Hippocampal formation (tissue), 2 donors: ENCODE data around the gene CACNA2D3.

ENCODE experiments used
- DNase-seq, 2 donors: peaks; one replicate each; lab custom pipeline; 2025; lab: John Stamatoyannopoulos, UW

The CACNA2D3 gene

DNA sequence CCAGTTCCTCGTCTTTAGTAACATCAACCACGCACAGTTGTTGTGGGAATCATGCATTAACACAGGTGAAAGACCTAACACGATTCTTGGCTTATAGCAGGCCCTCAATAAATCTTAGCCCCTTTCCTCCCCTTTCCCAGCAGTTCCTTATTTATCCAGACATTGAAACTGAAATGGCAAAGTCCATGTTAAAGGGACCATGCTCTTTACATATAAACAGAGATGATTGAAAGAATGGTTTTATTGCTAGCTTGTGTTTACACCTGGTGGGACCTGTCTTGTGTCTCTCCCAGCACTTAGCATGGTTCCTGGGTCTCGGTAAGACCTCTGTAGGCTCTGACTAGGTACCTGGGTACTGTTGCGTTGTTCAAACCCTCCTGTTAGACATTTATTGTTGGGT lies 553.7 kb downstream of the CACNA2D3 start:
- no peak for DNase-seq

DNA sequence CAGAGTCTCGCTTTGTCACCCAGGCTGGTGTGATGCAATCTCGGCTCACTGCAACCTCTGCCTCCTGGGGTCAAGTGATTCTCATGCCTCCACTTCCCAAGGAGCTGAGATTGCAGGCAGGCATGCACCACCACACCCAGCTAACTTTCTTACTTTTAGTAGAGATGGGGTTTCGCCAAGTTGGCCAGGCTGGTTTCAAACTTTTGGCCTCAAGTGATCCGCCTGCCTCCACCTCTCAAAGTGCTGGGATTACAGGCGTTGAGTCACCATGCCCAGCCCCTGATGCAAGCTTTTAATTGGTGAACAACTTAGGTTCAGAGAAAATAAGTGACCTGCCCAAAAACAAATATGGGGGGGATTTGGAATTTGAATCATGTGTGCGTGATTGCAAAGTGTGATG lies 559.4 kb downstream of the CACNA2D3 start:
- no peak for DNase-seq

DNA sequence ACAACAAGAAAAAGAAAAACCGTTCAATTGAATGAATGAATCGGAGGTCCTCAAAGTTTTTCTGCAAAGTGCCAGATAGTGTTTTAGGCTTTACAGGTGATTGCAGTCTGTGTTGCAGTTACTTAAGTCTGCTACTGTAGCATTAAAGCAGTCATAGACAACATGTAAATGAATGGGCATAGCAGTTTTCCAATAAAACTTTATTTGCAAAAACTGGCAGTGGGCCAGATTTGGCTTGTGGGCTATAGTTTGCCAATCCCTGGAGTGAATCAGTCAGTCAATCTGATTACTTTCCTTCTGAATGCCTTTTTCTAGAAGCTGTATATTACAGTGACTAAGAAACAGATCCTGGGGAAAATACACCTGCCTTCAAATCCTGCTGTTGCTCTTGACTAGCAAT lies 562.9 kb downstream of the CACNA2D3 start:
- DNase-seq: no peak

DNA sequence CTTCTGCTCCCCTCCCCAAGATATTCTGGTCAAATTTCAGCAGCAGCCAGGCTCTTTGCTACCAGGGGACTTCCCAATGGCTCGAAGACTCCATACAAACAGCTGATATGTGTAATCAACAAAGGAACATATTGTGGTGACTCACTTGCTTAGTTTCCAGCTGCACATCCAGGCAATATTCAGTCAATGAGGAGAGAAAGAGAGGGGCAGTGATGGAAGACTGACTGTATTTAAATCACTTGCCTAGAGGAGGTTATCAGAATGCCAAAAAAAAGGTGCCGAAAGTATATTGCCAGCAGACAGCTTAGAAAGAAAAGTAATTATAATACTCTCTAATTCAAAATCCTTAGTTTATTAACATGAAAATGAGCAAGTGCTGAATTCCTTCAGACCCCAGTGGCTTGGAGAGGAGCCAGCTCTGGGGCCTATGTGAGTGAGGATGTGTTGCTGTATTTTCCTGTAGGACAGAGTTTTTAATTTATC lies 569.0 kb downstream of the CACNA2D3 start:
- DNase-seq: no peak

DNA sequence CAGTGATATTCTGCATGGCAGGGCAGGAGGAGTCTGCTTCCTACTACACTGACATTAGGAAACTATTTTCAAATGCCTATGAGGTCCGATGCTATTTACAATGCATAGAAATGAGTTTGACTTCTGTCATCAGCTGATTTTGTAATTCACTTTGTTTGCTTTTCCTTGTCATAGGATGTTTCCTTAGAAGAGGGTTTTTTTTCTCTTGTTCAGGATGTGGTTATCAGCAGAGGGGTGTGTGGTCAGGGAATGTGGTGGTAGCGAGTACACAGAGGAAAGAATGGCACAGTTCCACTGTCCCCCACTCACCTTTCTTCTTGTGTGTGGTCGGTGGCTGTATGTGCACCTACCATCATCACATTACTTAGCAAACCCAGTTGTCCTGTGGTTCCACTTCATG lies 574.0 kb downstream of the CACNA2D3 start:
- DNase-seq: no peak

DNA sequence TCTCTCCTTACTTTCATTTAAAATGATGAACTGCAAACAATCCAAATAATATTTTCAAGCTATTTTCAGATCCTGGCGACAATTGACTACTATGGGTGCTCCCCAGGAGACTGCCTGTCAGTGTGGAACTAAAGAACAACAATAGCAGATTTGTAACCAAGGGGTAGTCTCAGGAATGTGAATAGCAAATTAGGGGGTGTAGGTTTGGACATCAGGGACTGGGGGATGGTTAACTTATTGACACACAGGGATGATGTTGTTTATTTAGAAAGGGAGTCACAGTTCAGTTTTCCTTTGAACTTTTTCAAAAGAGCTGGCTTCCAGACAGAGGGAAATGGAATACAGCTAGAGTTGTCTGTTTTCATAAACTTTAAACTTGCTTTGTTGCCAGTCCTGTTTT lies 575.7 kb downstream of the CACNA2D3 start:
- DNase-seq: no peak

DNA sequence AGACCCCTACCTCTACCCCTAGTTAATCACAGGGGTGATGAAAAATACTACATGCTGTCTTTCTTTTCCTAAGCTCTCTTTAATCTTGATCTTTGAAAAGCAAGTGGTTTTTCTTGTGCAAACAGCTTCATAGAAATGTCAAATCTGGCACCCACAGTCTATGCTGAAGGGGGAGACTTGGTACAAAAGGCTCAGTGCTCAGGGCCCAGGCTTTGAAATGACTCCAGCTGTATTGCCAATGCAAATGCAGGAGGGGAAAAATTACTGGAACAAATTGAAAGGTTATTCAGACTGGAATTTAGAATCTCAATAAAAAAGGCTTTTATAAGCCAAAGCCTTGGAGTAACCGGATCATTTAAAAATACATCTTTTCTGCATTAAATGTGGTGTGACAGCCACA lies 581.6 kb downstream of the CACNA2D3 start:
- no peak for DNase-seq

DNA sequence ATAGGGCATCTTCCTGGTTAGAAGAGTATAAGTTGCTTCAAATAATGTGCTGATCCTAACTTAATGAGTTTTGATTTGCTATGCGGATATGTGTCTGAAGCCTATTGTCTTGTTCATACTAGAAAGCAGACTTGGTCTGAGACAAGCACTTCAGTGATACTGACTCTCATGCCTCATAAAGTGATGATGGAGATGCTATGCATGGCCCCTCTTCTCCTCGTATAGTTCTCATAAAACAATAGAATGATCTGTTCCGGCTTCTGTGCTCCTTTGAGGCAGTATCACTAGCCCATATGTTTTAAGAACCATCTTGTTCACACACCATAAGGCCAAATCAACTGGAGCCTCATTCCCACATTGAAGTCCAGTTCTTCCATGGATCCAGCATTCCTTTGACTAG lies 583.4 kb downstream of the CACNA2D3 start:
- no peak for DNase-seq

DNA sequence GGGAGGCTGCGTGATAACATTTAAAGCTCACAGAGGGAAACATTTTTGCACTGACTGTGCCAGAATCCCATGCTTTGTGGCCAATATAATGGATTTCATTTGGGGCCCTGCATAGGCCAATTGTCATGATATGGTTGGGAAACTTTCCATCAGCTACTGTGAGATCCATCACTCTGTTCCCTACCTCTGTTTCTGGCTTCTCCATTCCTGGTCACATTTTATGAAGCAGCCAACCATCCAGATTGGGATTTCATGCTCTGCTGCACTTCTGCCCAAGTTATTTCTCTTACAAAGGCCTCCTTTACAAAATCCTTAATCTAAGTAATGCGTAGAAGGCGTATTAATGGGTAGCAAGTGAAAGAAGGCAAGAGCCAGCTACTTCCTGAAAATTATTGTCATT lies 584.4 kb downstream of the CACNA2D3 start:
- DNase-seq: no peak

DNA sequence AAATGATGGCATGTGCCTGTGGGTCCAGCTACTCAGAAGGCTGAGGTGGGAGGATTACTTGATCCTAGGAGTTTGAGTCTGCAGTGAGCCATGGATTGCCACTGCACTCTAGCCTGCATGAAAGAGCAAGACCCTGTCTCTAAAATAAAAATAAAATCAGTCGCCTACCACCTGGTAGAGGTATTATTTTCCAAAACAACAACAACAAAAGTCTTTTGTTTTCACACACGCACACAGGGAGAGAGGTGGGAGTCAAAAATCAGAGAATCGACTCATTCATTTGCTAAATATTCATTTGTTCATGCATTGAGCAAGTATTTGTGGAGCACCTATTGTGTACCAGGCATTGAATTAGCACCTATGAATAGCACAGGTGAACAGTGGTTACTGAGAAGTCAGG lies 587.4 kb downstream of the CACNA2D3 start:
- DNase-seq: no peak

DNA sequence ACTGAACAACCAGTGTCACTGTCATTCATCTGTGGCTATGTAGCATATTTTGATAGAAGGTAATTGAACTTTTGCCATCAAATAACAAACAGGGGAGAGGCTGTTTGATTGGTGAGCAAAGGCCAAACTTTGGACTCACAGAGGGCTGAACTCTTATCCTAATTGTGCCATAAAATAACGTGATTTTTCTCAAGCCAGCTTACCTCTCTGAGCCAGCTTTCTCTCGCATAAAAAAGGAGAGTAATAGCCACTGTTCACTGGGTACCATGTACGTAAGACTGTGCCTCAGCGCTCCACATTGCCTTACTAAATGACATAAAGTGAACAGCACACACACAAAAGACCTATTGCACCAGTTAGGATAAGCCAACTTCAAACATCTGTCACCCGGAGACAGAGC lies 588.6 kb downstream of the CACNA2D3 start:
- DNase-seq: no peak

DNA sequence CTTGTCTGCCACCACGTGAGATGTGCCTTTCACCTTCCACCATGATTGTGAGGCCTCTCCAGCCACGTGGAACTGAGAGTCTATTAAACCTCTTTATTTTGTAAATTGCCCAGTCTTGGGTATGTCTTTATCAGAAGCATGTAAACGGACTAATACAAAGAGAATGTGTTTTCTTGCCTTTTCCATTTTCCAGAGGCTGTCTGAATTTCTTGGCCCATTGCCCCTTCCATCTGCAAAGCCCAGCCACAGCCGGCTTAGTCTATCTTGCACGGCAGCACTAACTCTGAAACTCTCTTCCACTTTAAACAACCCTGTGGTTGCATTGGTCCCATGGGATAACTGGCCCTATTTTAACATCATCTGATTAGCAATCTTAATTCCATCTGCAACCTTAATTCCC lies 590.2 kb downstream of the CACNA2D3 start:
- DNase-seq: no peak

DNA sequence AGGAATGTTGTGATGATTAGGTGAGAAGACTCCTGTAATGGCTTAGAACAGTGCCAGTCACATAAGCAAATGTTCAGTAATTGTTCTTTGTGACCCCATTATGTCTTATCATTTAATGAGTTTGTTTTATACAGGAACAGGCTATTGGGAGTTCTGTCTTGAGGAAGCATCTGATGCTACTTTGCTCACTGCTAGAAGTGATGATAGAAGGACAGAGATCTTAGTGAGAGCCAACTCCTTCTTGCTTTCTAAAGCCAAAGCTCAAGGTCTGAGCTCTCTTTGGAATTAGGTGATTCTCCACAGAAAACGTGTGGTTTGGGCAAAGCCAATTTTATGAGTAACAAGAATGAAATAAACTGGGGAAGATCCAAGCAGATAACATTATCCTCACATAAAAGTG lies 590.7 kb downstream of the CACNA2D3 start:
- no peak for DNase-seq

DNA sequence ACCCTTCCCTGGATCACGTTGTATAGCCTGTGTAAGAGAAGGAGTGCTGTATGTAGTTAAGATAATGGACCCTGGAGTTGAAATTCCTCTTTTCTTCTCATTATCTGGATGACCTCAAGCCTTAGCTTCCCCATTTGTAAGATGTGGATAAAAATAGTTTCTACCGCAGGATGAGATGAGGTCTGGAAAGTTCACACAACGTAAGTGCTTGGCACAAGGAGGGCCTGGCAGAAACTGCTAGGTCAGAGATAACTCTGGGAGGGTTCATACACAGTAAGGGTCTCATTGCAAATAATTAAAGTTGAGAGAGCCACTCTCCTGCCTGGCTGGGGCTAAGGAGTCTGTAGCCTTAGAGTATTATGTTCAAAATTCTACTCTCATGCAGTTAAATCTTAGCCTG lies 591.1 kb downstream of the CACNA2D3 start:
- DNase-seq: no peak

DNA sequence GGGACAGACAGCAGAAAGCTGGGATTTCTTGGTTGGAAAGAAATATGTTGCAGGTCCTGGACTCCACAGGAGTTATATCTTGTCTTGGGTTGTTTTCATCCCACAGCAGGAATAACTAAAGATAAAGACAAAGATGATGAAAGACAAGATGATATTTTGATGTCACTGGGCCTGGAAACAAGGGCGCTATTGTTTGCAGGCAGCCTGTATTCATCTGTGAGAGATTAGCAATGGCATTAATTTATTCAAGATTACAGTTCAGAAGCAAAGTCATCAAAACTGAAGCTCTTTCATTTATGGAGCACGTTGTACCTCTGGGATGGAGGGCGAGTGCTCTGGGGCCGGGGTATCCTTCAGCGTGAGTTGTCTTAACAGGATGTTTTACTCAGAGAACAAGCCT lies 591.7 kb downstream of the CACNA2D3 start:
- no peak for DNase-seq

DNA sequence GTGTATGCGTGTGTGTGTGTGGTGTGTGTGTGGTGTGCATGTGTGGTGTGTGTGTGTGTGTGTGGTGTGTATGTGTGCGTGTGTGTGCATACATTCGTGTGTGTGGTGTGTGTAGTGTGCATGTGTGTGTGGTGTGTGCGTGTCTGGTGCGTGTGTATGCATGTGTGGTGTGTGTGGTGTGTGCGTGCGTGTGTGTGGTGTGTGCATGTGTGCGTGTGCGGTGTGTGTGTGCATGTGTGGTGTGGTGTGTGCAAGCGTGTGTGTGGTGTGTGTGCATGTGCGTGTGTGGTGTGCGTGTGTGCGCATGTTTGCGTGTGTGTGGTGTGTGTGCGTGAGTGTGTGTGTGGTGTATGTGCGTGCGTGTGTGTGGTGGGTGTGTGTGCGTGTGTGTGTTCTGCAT lies 595.2 kb downstream of the CACNA2D3 start:
- DNase-seq: no peak

DNA sequence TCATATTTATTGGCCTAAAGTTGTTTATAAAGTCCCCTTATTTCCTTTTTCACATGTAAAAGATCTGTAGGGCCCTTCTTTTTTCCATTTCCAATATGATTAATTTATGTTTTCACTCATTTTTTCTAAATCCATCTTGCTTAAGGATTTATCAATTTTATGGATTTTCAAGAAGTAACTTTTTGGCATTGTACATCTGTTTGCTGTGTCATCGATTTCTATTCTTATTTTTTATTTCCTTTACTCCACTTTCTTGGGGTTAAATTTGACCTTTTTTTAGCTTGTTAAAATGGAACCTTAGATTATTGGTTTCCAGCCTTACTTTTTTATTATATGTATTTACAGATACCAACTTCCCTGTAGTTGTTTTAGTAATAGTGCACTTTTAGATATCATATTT lies 597.6 kb downstream of the CACNA2D3 start:
- DNase-seq: no peak

DNA sequence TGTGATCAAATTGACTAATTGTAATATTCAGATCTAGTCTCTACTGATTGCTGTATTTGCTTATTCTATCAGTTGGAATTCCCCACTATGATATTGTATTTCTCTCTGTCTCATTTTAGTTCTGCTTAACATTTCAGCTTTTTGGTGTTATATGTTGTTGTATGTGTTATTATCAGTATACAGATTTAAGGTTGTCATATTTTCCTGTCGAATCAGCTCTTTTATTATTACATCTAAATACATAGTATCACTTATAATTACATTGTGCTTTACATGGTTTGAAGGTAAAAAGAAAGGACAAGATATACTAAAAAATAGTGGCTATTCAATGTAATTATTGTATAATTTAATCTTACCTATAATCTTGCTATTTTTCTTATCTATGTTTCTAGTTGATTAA lies 598.3 kb downstream of the CACNA2D3 start:
- DNase-seq: no peak

DNA sequence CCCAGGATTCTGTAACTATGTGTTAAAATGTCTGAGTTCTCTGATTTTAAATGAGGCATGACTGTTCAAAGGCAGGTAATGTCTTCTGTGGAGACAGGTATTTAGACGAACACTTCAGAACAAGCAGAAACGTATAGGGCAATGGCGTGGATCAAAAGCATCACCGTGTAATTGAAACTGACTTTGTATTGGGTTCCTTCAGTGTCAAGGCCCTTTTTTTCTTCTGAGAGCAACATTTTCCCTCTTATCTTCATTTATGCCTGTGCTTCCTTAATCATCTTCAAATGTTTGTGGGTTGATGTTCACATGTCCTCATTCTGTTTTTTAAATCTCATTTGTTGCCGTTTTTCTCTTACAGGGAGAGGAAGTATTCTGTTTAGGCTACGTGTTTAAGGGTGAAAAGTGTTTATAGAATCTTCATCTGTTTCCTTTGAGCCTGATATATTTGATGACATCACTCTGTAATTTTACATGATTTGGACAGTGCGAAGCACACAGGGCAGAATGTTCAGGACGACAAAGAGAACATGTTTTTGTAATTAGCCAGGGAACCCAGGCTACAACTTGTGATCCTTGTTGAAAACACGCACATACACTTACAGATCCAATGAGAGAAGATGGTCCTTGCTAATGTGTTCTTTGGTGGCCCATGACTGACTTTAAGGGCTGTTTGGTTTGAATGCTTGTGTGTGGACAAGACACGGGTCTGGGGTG lies 609.5 kb downstream of the CACNA2D3 start:
- no peak for DNase-seq

DNA sequence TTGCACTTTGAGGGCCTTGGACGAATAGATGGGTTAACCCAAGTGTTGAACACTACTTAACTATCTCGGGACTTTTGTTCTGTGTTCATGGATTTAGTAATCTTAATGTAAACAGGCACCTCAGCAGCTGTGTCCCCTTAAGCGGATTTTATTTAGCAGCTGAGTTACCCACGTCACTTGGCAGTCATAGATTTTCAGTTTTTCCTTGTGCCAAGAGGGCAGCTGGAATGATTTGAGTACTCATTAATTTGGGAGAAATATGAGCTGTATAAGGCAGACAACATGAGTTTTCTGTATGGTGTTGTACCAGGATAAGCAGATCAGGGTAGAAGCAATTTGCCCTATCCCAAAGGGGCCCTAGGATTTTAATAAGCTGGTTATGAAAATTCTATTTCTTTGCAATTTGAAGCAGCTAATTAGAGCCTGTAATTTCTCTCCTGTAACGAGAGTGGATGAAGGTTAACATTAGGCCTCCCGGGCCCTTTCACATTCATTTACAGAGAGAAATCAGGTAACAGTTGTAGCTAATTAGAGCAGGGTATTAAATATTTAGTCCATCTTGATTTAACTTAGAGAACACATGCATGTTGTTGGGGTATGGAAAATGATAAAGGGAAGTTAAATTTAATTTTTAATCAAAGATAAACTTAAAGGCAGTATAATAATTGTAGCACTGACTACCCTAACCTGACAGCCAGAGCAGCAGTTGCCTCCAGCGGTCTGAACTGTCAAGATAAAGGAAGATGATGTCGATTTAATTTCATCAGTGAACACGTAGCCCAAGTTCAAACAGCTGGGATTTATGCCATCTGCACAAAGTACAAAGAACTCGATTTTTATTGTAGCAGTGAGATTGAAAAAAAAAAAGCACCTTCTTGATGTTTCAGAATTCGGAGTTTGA lies 611.0 kb downstream of the CACNA2D3 start:
- DNase-seq: no peak

DNA sequence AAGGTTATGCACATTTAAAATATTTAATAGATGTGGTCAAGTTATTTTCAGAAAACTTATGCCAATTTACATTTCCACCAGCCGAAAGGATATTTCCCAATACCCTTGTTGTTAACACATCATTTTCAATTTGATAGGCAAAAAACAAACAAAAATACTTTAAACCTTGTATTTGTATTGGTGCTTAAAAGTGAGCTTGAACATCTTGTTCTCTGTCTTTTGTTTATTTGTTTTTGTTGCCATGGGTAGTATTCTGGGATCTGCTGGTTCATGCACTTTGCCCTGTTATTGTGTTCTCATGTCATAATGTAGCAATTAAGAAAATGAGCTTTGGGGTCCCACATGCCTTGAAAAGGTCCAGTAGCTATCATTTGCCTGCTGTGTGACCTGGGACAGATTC lies 614.1 kb downstream of the CACNA2D3 start:
- no peak for DNase-seq

DNA sequence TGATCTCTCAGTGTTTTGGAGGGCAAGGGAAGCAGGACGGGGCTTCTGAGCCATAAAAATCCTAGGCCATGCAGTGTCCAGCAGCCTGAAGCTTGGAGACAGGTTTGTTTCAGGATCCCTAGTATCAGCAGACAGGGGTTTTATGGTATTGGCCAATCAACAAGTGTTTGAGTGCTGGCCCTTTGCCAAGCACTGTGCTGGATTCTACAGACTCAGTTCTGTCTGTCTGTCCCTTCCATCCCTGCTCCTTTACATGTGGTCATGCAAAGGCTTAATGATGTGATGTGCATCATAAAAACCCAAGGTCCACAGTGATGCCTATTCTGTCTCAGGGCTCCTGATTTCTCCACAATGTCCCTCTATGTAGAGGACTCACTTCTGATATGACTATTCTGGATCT lies 621.4 kb downstream of the CACNA2D3 start:
- no peak for DNase-seq

DNA sequence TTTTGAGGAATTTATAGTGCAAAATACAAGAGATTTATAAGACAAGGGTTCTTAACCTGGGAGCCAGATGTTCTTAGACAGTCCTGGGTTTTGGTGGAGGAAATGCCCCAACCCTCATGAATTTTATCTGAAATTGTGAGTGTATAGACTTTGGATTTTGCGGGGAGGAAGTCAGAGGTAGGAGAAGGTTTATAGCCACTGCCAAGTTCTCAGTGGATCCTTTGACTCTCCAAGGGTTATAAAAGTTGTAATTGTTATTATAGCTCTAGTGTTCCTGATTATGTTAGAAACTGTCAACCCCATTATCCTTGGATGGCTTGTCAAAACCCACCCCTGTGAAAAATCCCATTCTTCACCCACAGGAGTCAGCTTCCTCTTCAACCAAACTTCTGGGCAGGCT lies 621.9 kb downstream of the CACNA2D3 start:
- DNase-seq: no peak
